Stimulated activated CD4-positive, alpha-beta T cell treated with anti-CD3 and anti-CD28 coated beads, Interleukin-15, amount 100 ng/mL, for 48 hours (primary cell): Measurements from ENCODE around the gene MAPKAPK2.
"Not testable (repeated sequence)": the region's sequence is repeated elsewhere in the genome, so short reads cannot be mapped to it uniquely, and the experiment has no call there.

Experiments
- DNase-seq, 2 donors: peaks; one replicate each; pipeline ENCODE4 v3.0.0-alpha.2; 2020; ENCODE audit warnings: low read depth in 2 of 2

The MAPKAPK2 gene

DNA sequence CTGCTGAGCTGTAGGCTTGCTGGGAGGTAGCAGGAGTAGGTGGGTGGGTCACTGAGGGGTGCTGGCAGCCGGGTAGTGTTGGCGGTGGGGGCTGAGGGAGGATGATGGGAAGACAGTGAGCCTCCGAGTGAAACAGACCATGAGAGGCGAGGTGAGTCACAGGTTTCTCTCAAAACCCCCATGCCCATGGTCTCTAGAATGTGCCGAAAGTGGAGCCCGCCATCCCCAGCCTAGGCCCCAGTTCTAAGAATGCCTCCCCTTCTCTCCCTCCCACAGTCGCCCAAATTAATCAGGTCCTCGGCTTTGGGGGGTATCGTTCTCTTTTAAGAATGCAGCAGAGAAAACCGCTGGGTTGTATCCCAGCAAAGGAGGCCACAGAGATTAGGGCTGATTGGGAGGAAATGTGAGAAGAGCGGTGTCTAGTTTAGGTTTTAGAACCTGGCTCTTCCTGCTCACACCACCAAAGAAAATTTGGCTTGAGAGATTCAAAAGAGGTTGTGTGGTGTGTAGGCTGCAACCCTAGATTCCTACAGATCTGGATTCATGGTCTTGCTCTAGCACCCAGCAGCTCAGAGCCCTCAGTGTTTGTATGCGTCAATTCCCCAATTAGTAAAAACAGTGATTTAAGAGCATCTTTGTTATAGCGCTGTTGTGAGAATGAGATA lies 58.1 kb downstream of the MAPKAPK2 start:
- no peak for DNase-seq

- no peak for DNase-seq
These were observed 60.0 kb downstream of the MAPKAPK2 start for GRCh38 chr1:206744683-206745082.

DNA sequence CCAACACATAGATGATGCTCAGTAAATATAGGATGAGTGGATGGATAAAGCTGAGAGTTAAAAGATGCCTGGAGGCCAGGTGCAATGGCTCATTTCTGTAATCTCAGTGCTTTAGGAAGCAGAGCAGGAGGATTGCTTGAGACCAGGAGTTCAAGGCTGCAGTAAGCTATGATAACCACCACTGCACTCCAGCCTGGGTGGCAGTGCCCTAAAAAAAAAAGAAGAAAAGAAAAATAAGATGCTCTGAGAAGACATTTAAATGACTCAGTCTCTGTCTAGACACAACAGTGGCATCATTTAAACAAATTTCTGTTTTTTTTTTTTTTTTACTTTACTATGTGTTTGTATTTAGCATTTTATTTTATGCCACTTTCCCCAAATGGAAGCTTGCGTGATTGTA lies 60.6 kb downstream of the MAPKAPK2 start:
- no peak for DNase-seq

GRCh38 chr1:206748348-206749030 lies 63.8 kb downstream of the MAPKAPK2 start:
- no peak for DNase-seq

DNA sequence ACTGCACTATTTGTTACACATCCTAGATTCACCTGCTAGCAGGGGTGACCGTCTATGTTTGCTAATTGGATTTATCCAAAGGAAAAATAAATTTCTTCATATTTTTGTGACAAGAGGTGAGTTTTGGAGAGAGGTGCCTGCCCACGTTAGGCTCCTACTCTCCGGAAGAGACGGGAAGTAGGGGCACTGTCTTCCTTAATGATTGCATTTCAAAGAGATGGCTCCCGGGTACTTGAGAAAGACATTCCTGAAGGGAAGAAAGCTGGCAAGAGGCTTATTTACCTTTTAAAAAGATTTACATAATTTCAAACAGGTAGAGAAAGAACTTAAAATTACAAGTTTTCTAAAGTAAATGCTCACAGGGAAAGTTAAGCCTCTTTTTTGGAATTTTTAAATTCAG lies 67.2 kb downstream of the MAPKAPK2 start:
- DNase-seq = no peak

GRCh38 chr1:206752481-206752880 lies 67.8 kb downstream of the MAPKAPK2 start:
- no peak for DNase-seq

DNA sequence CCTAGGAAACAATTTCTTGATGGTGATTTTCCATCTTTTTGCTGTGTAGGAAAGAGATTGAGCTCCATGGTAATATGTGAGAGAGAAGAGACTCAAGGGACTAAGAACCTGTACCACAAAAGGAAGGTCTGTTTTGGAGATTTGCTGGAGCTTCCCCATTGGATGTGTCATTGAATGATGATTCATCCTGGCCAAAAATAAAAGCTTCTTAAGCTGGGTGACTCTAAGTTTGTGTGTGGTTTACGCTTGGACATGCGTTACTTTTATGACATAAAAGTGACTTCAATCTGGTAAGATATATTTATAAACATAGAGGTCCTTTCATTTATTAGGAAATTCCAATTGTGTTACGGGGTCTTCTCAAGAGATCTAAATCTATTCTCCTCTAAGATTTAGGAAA lies 68.4 kb downstream of the MAPKAPK2 start:
- DNase-seq = no peak

GRCh38 chr1:206754011-206754410 lies 69.3 kb downstream of the MAPKAPK2 start:
- DNase-seq = no peak

- no peak for DNase-seq
These were observed 73.0 kb downstream of the MAPKAPK2 start for GRCh38 chr1:206757524-206758266.

GRCh38 chr1:206760590-206760989 lies 75.9 kb downstream of the MAPKAPK2 start:
- no peak for DNase-seq

- DNase-seq = no peak
These were observed 76.6 kb downstream of the MAPKAPK2 start for GRCh38 chr1:206761159-206761768.

- not testable (repeated sequence) for DNase-seq
These were observed 78.1 kb downstream of the MAPKAPK2 start for GRCh38 chr1:206762741-206763364.

- not testable (repeated sequence) for DNase-seq
These were observed 81.1 kb downstream of the MAPKAPK2 start for GRCh38 chr1:206765771-206766170.

- DNase-seq = peak in 1 of 2 donors; percentile 52
These were observed 81.6 kb downstream of the MAPKAPK2 start for GRCh38 chr1:206766251-206766856.

DNA sequence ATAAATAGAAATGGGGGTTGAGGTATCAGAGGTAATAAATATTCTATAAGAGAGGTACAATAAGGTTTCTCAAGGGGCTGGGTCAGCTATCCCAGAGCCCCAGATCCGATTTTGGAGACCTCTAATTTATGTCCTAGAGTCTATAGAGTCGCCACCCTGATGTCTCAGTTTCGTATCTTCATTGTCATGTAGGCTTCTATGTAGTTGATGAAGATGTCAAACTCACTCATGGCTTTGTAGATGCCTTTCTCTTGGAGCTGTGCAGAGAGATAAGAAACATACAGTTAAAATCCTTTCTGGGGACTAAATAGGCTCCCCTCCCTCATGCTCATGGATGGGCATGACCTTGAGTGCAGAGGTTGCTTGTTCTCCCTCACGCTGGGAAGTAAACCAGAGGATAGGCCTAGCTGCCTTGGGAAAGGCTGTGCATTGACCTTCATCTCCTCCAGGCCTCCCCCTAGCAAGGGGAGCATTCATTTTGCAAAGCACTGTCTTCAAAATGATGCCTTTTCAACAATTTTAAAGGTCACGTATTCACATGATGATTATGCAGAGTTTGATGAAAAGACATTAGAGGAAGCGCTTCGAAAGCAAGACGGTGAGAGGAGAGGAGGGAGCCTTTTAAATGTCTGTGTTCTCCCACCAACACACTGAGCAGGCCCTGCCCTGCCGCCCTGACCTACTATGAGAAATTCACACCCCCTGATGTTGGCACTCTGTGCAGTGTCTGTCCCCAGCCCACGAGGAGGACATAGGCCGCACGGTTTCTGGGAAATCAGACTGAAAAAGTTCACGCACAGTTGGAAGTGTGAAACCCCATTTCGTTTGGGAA lies 84.0 kb downstream of the MAPKAPK2 start:
- DNase-seq = no peak

GRCh38 chr1:206769304-206769731 lies 84.6 kb downstream of the MAPKAPK2 start:
- DNase-seq = peak; percentile 48 to 54

GRCh38 chr1:206770531-206771337 lies 86.0 kb downstream of the MAPKAPK2 start, which contains the start of gene IL19:
IL19 (plus strand) TSS chr1:206770773; CDS start chr1:206836663, 65,890 bp downstream.
- DNase-seq = no peak

DNA sequence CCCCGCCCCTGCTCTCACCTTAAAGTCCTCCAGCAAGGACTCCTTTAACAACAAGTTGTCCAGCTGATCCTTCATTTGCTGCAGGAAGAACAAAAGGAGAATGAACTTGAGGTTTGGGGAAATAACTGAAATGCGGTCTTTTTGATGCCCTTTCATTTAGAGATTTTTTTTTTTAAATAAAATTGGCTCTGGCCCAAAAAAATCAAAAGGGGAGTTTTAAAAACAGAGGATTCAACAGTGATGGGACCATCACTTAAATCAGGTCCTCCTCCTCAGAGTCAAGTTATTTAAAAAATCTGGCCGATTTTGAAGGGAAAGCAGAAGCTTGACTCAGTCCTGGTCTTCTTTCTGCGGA lies 86.6 kb downstream of the MAPKAPK2 start:
- DNase-seq = no peak

GRCh38 chr1:206772243-206772937 lies 87.7 kb downstream of the MAPKAPK2 start, which contains the start of gene IL10:
IL10 (minus strand) TSS chr1:206772494; CDS start chr1:206772435, 59 bp downstream.
- DNase-seq = no peak
